IPS DF 6.9 (cell line): ENCODE results near the gene JAG2.

Experiments used
- DNase-seq: peaks from one replicate; pipeline ENCODE4 v3.0.0-alpha.2; 2013; ENCODE audit warnings: low read depth, low spot score
- H3K27ac ChIP-seq: one replicate; pipeline ENCODE4 v1.5.1; 2013; ENCODE audit warnings: low read length, control low read depth
- H3K27me3 ChIP-seq: 2 replicates; pipeline ENCODE4 v1.6.1; 2013; ENCODE audit warnings: mild to moderate bottlenecking, low read length; ENCODE audit not compliant: control insufficient read depth, insufficient read depth
- H3K36me3 ChIP-seq: 2 replicates; pipeline ENCODE4 v1.6.1; 2013; ENCODE audit warnings: low read length; ENCODE audit not compliant: control insufficient read depth, insufficient read depth
- H3K4me1 ChIP-seq: 2 replicates; pipeline ENCODE4 v1.6.1; 2013; ENCODE audit warnings: low read length; ENCODE audit not compliant: control insufficient read depth, insufficient read depth
- H3K4me3 ChIP-seq: 2 replicates; pipeline ENCODE4 v1.5.1; 2013; ENCODE audit warnings: mild to moderate bottlenecking, low read length
- H3K9me3 ChIP-seq: 2 replicates; pipeline ENCODE4 v1.6.1; 2013; ENCODE audit warnings: low read length, inconsistent platforms; ENCODE audit not compliant: control insufficient read depth, insufficient read depth
- WGBS: extraction: QIAGEN DNeasy Blood & Tissue Kit; methylation state at CpG from one replicate; pipeline ENCODE4 v1.1.7; 2013; ENCODE audit warnings: mixed read lengths, missing lambda C conversion rate; ENCODE audit not compliant: insufficient read length, insufficient coverage; 5-methylcytosine and 5-hydroxymethylcytosine counted together

JAG2 gene

GRCh38 chr14:105156414-105157375, 11.9 kb downstream of the JAG2 start:
- no peak for DNase-seq
- H3K36me3 ChIP-seq: no peaks in the 10 kb centered on the region; the same call in 1 of the 2 replicates
- no CpG with 5 or more reads among the region's 31 CpGs for WGBS

DNA sequence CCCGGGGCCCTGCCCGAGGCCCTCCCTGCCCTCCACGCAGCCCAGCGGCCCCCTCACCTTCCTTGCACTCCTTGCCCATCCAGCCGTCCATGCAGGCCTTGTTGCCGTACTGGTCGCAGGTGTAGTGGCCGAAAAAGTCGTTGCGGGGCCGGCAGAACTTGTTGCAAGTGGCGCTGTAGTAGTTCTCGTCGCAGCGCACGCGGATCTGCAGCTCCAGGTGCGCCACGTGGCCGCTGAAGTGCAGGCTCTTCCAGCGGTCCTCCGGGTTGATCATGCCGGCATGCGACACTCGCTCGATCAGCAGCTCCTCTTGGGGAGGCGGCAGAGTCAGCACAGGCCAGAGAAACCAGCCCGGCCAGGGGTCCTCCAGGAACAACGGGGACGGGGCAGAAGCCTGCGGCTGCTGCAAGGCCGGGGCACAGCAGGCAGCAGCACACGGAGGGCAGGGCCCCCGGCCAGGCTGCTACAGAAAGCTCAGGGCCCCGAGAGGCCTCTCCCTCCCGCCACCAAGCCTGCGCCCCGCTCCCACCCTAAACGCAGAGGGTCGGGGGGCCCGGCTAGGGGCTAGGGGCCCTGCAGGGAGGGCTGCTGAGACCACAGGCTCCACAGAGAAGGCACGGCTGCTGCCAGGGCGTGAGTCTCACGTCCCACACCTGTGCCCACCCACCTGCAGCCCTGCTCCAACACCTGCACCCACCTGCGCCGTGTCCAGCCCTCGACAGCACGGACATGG, 12.7 kb downstream of the JAG2 start:
- WGBS: no CpG with 5 or more reads among the region's 48 CpGs
- H3K36me3 ChIP-seq: no peaks in the 10 kb centered on the region; the same call in 1 of the 2 replicates
- H3K27me3 ChIP-seq: no peaks in the 10 kb centered on the region
- no peaks in the 10 kb centered on the region for H3K9me3 ChIP-seq
- no peaks in the 10 kb centered on the region; the same call in 1 of the 2 replicates for H3K4me1 ChIP-seq
- DNase-seq: no peak
- H3K4me3 ChIP-seq: no peak overlapping the region
- H3K27ac ChIP-seq: no peak overlapping the region

More at GRCh38 chr14:105156414-105157375, 11.9 kb downstream of the JAG2 start:
- Histone ChIP-seq H3K4me1 (no peaks in the 10 kb centered on the region; the same call in 1 of the 2 replicates), H3K27me3 (no peaks in the 10 kb centered on the region), H3K9me3 (no peaks in the 10 kb centered on the region), H3K27ac (no peak overlapping the region), H3K4me3 (no peak overlapping the region)

GRCh38 chr14:105155071-105155651, 13.4 kb downstream of the JAG2 start:
- Histone ChIP-seq H3K4me3 (no peak overlapping the region), H3K9me3 (no peaks in the 10 kb centered on the region), H3K27ac (no peak overlapping the region), H3K4me1 (no peaks in the 10 kb centered on the region; the same call in 1 of the 2 replicates), H3K27me3 (no peaks in the 10 kb centered on the region), H3K36me3 (no peaks in the 10 kb centered on the region; the same call in 1 of the 2 replicates)
- no CpG with 5 or more reads among the region's 24 CpGs for WGBS
- no peak for DNase-seq

- Histone ChIP-seq H3K9me3 (no peaks in the 10 kb centered on the region), H3K27ac (no peak overlapping the region), H3K4me1 (no peaks in the 10 kb centered on the region; the same call in 1 of the 2 replicates), H3K4me3 (no peak overlapping the region), H3K27me3 (no peaks in the 10 kb centered on the region), H3K36me3 (no peaks in the 10 kb centered on the region; the same call in 1 of the 2 replicates)
- no CpG with 5 or more reads among the region's 12 CpGs for WGBS
- DNase-seq: no peak
Measured at GRCh38 chr14:105154476-105154871, 14.1 kb downstream of the JAG2 start.

- Histone ChIP-seq H3K27ac (no peak overlapping the region), H3K4me3 (no peak overlapping the region), H3K4me1 (no peaks in the 10 kb centered on the region; the same call in 1 of the 2 replicates), H3K27me3 (no peaks in the 10 kb centered on the region), H3K9me3 (no peaks in the 10 kb centered on the region), H3K36me3 (no peaks in the 10 kb centered on the region; the same call in 1 of the 2 replicates)
- WGBS: no CpG with 5 or more reads among the region's 26 CpGs
- DNase-seq: no peak
Measured at GRCh38 chr14:105153739-105154475, 14.7 kb downstream of the JAG2 start.

DNA sequence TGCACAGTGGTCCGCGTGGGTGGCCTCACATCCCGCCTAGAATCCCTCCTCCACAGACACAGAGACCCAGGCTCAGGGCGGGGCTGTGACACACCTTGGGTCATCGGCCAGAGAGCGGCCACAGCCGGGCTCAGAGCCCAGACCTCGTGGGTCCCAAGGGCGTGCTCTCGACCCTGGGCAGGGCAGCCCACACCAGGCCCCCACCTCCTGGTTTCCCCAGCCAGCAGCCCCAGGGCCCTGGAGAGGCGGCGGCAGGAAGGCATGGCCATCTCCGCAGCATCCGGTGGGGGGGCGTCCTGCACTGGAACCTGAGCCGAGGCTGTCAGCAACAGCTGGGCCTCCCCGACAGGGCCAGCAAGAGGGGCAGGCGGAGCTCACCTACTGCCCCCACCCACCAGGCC, 15.2 kb downstream of the JAG2 start:
- no peaks in the 10 kb centered on the region for H3K27me3 ChIP-seq
- H3K4me1 ChIP-seq: peaks cover 1% of the 10 kb centered on the region; the same call in 1 of the 2 replicates
- H3K4me3 ChIP-seq: no peak overlapping the region
- no peak for DNase-seq
- no peak overlapping the region for H3K27ac ChIP-seq
- no peaks in the 10 kb centered on the region; the same call in 1 of the 2 replicates for H3K36me3 ChIP-seq
- no peaks in the 10 kb centered on the region for H3K9me3 ChIP-seq
- WGBS: no CpG with 5 or more reads among the region's 18 CpGs

GRCh38 chr14:105152794-105153241, 15.8 kb downstream of the JAG2 start:
- H3K27me3 ChIP-seq: no peaks in the 10 kb centered on the region
- H3K4me3 ChIP-seq: no peak overlapping the region
- peaks cover 1% of the 10 kb centered on the region; the same call in 1 of the 2 replicates for H3K4me1 ChIP-seq
- no peak for DNase-seq
- H3K36me3 ChIP-seq: no peaks in the 10 kb centered on the region; the same call in 1 of the 2 replicates
- H3K9me3 ChIP-seq: no peaks in the 10 kb centered on the region
- H3K27ac ChIP-seq: no peak overlapping the region
- WGBS: no CpG with 5 or more reads among the region's 14 CpGs

DNA sequence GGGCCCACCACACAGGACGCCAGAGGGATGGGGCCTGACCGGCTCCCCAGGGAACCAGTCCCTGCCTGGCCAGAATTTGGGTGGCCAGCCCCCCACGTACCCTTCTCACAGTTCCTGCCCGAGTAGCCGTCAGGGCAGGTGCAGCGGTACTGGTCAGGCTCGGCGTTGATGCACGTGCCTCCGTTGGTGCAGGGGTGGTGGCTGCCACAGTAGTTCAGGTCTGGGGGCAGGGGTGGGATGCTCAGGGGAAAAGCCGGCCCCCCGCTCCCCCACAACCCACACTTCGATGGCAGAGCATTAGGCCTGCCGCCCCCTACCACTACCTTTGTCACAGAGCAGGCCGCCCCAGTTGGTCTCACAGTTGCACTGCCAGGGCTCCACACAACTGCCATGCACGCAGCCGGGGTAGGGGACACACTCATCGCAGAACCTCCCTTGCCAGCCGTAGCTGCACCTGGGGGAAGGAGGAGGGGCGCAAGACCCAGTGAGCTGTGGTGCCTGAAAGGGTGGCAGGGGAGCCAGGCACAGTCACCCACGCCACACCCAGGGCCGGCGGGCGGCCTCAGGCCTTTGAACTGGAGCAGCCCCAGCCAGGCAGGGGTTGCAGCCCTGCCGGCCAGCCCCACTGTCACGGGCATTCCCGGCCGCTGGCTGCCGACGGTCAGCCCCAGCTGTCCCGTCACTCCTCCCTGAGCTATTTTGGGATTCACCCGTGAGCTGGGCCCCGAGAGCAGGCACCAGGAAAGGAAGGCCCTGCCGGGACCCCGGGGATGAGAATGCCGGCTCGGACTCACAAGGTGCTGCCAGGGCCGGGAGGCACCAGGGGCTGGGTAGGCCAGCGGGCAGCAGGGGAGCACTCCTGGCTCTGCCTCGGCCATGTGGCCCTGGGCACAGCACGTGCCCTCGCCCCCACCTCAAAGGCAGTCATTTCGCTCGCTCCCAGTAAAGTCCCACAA, 16.5 kb downstream of the JAG2 start:
- no peak overlapping the region for H3K4me3 ChIP-seq
- no CpG with 5 or more reads among the region's 44 CpGs for WGBS
- H3K9me3 ChIP-seq: no peaks in the 10 kb centered on the region
- H3K4me1 ChIP-seq: peaks cover 1% of the 10 kb centered on the region; the same call in 1 of the 2 replicates
- no peaks in the 10 kb centered on the region; the same call in 1 of the 2 replicates for H3K36me3 ChIP-seq
- no peak overlapping the region for H3K27ac ChIP-seq
- DNase-seq: no peak
- H3K27me3 ChIP-seq: no peaks in the 10 kb centered on the region
